Subcutaneous abdominal adipose tissue (tissue), 5 donors: Measurements from ENCODE around the gene TSPAN18.

Source experiments
- H3K27ac ChIP-seq: one replicate; pipeline ENCODE4 v1.7.0; 2013; ENCODE audit warnings: low read depth, mild to moderate bottlenecking, inconsistent platforms, low read length, moderate library complexity
- H3K27me3 ChIP-seq, 5 donors: one replicate each; pipeline ENCODE4 v1.7.0; 2013; ENCODE audit warnings: low read length in 5 of 5, inconsistent platforms in 1 of 5; ENCODE audit not compliant: control insufficient read depth in 5 of 5, insufficient read depth in 4 of 5
- H3K36me3 ChIP-seq, 5 donors: one replicate each; pipeline ENCODE4 v1.7.0; 2013; ENCODE audit warnings: low read length in 5 of 5; ENCODE audit not compliant: control insufficient read depth in 5 of 5, insufficient read depth in 5 of 5
- H3K4me1 ChIP-seq, 5 donors: one replicate each; pipeline ENCODE4 v1.7.0; 2013; ENCODE audit warnings: low read length in 5 of 5, mild to moderate bottlenecking in 3 of 5, moderate library complexity in 1 of 5; ENCODE audit not compliant: control insufficient read depth in 5 of 5, insufficient read depth in 5 of 5
- H3K4me3 ChIP-seq, 5 donors: one replicate each; pipeline ENCODE4 v1.7.0; 2013; ENCODE audit warnings: low read length in 5 of 5, low read depth in 1 of 5
- H3K9ac ChIP-seq, 5 donors: one replicate each; pipeline ENCODE4 v1.7.0; 2013; ENCODE audit warnings: low read length in 5 of 5, mild to moderate bottlenecking in 4 of 5, moderate library complexity in 3 of 5
- H3K9me3 ChIP-seq, 5 donors: one replicate each; pipeline ENCODE4 v1.7.0; 2013; ENCODE audit warnings: low read length in 5 of 5; ENCODE audit not compliant: control insufficient read depth in 5 of 5
- donor health status: healthy.
- donor health status: healthy.
- donor health status: healthy.
- donor health status: healthy.
- donor health status: healthy.

Gene TSPAN18

GRCh38 chr11:44812971-44813370 is 86.2 kb downstream of the TSPAN18 start:
- Histone ChIP-seq H3K27ac (no peak overlapping the region), H3K4me1 (peaks cover 0 to 72% (median 8%) of the 10 kb centered on the region in 5 donors), H3K9ac (peak overlapping the region in 1 of 5 donors; percentile 7), H3K27me3 (peaks cover 0 to 9% (median 4%) of the 10 kb centered on the region in 5 donors), H3K4me3 (no peak overlapping the region), H3K36me3 (no peaks in the 10 kb centered on the region), H3K9me3 (peaks cover 0 to 6% (median 0%) of the 10 kb centered on the region in 5 donors)

- Histone ChIP-seq H3K27ac (no peak overlapping the region), H3K4me1 (peaks cover 0 to 76% (median 8%) of the 10 kb centered on the region in 5 donors), H3K36me3 (no peaks in the 10 kb centered on the region), H3K27me3 (peaks cover 0 to 9% (median 4%) of the 10 kb centered on the region in 5 donors), H3K4me3 (no peak overlapping the region), H3K9ac (no peak overlapping the region), H3K9me3 (peaks cover 0 to 6% (median 0%) of the 10 kb centered on the region in 5 donors)
Observed at GRCh38 chr11:44813401-44813800, 86.6 kb downstream of the TSPAN18 start.

- Histone ChIP-seq H3K4me3 (peak overlapping the region in 1 of 5 donors; percentile 0), H3K27ac (no peak overlapping the region), H3K27me3 (peaks cover 0 to 4% (median 3%) of the 10 kb centered on the region in 5 donors), H3K9me3 (peaks cover 0 to 6% (median 0%) of the 10 kb centered on the region in 5 donors), H3K9ac (no peak overlapping the region), H3K36me3 (no peaks in the 10 kb centered on the region), H3K4me1 (peaks cover 0 to 82% (median 8%) of the 10 kb centered on the region in 5 donors)
Observed at GRCh38 chr11:44814881-44815592, 88.3 kb downstream of the TSPAN18 start.

GRCh38 chr11:44815917-44816456 is 89.2 kb downstream of the TSPAN18 start:
- no peak overlapping the region for H3K27ac ChIP-seq
- H3K27me3 ChIP-seq, result peaks cover 0 to 4% (median 2%) of the 10 kb centered on the region in 5 donors
- H3K9me3 ChIP-seq, result peaks cover 0 to 6% (median 0%) of the 10 kb centered on the region in 5 donors
- no peaks in the 10 kb centered on the region for H3K36me3 ChIP-seq
- H3K9ac ChIP-seq, result no peak overlapping the region
- no peak overlapping the region for H3K4me3 ChIP-seq
- H3K4me1 ChIP-seq, result peaks cover 0 to 72% (median 8%) of the 10 kb centered on the region in 5 donors

GRCh38 chr11:44816761-44817160 is 90.0 kb downstream of the TSPAN18 start:
- Histone ChIP-seq H3K27me3 (peaks cover 0 to 4% (median 2%) of the 10 kb centered on the region in 5 donors), H3K4me3 (no peak overlapping the region), H3K27ac (peak overlapping the region; percentile 50), H3K9ac (no peak overlapping the region), H3K9me3 (peaks cover 0 to 6% (median 0%) of the 10 kb centered on the region in 5 donors), H3K36me3 (no peaks in the 10 kb centered on the region), H3K4me1 (peaks cover 0 to 68% (median 8%) of the 10 kb centered on the region in 5 donors)

- H3K4me3 ChIP-seq, result no peak overlapping the region
- H3K9me3 ChIP-seq, result peaks cover 0 to 6% (median 0%) of the 10 kb centered on the region in 5 donors
- H3K36me3 ChIP-seq, result no peaks in the 10 kb centered on the region
- H3K9ac ChIP-seq, result no peak overlapping the region
- H3K27me3 ChIP-seq, result peaks cover 0 to 4% (median 0%) of the 10 kb centered on the region in 5 donors
- H3K4me1 ChIP-seq, result peaks cover 0 to 62% (median 8%) of the 10 kb centered on the region in 5 donors
- peak overlapping the region; percentile 50 for H3K27ac ChIP-seq
Observed at GRCh38 chr11:44817207-44817949, 90.6 kb downstream of the TSPAN18 start.

- Histone ChIP-seq H3K4me3 (peak overlapping the region in 1 of 5 donors; percentile 3), H3K27ac (no peak overlapping the region), H3K36me3 (no peaks in the 10 kb centered on the region), H3K4me1 (peaks cover 0 to 55% (median 5%) of the 10 kb centered on the region in 5 donors), H3K9me3 (peaks cover 0 to 6% (median 3%) of the 10 kb centered on the region in 5 donors), H3K27me3 (peaks cover 0 to 1% (median 0%) of the 10 kb centered on the region in 5 donors), H3K9ac (no peak overlapping the region)
Observed at GRCh38 chr11:44818110-44818509, 91.3 kb downstream of the TSPAN18 start.

- no peaks in the 10 kb centered on the region for H3K27me3 ChIP-seq
- no peak overlapping the region for H3K9ac ChIP-seq
- H3K4me3 ChIP-seq, result no peak overlapping the region
- peaks cover 0 to 6% (median 4%) of the 10 kb centered on the region in 5 donors for H3K9me3 ChIP-seq
- H3K36me3 ChIP-seq, result no peaks in the 10 kb centered on the region
- H3K4me1 ChIP-seq, result peaks cover 0 to 54% (median 0%) of the 10 kb centered on the region in 5 donors
- H3K27ac ChIP-seq, result no peak overlapping the region
Observed at GRCh38 chr11:44819346-44819745, 92.6 kb downstream of the TSPAN18 start.

GRCh38 chr11:44822369-44822768 is 95.6 kb downstream of the TSPAN18 start:
- H3K27ac ChIP-seq, result no peak overlapping the region
- no peak overlapping the region for H3K4me3 ChIP-seq
- H3K9ac ChIP-seq, result no peak overlapping the region
- no peaks in the 10 kb centered on the region for H3K27me3 ChIP-seq
- no peaks in the 10 kb centered on the region for H3K36me3 ChIP-seq
- peaks cover 0 to 4% (median 2%) of the 10 kb centered on the region in 5 donors for H3K9me3 ChIP-seq
- H3K4me1 ChIP-seq, result peaks cover 0 to 41% (median 0%) of the 10 kb centered on the region in 5 donors
